ENCODE data around the gene TTC6. TPM values are rescaled to one million over a fixed set of nuclear protein-coding genes. Genes with fewer than 3 reads are reported as not detected.

TTC6 gene
- total RNA-seq, 1 donor from 2014 or later, result not detected

GRCh38 chr14:37583358-37584210 lies 11.8 kb upstream of the TTC6 start:
- DNase-seq (ENCODE audit: missing footprints) (no peak), ATAC-seq (no peak)
- intact Hi-C loops (cut with DNase I), result no loop called here

GRCh38 chr14:37584211-37585100 lies 11.0 kb upstream of the TTC6 start:
- no peak for ATAC-seq
- no peak for DNase-seq (ENCODE audit: missing footprints)
- intact Hi-C loops (cut with DNase I), result no loop called here

GRCh38 chr14:37585101-37585511 lies 10.3 kb upstream of the TTC6 start:
- DNase-seq (ENCODE audit: missing footprints) (no peak), ATAC-seq (no peak)
- intact Hi-C loops (cut with DNase I), result no loop called here

- intact Hi-C loops (cut with DNase I), result no loop called here
- DNase-seq (ENCODE audit: missing footprints) (no peak), ATAC-seq (no peak)
Observed at GRCh38 chr14:37585971-37586796, 9.2 kb upstream of the TTC6 start.

- ATAC-seq (no peak), DNase-seq (ENCODE audit: missing footprints) (no peak)
- intact Hi-C loops (cut with DNase I), result no loop called here
Observed at GRCh38 chr14:37586797-37587130, 8.7 kb upstream of the TTC6 start.

- intact Hi-C loops (cut with DNase I), result no loop called here
- no peak for DNase-seq (ENCODE audit: missing footprints)
- no peak for ATAC-seq
Observed at GRCh38 chr14:37587131-37587803, 8.2 kb upstream of the TTC6 start.

- DNase-seq (ENCODE audit: missing footprints) (no peak), ATAC-seq (no peak)
- intact Hi-C loops (cut with DNase I), result no loop called here
Observed at GRCh38 chr14:37587881-37588666, 7.4 kb upstream of the TTC6 start.

GRCh38 chr14:37588667-37588955 lies 6.8 kb upstream of the TTC6 start:
- ATAC-seq, result no peak
- intact Hi-C loops (cut with DNase I), result no loop called here
- DNase-seq (ENCODE audit: missing footprints), result no peak

GRCh38 chr14:37588956-37589714 lies 6.3 kb upstream of the TTC6 start:
- DNase-seq (ENCODE audit: missing footprints), result no peak
- no peak for ATAC-seq
- intact Hi-C loops (cut with DNase I), result no loop called here

GRCh38 chr14:37589715-37590427 lies 5.6 kb upstream of the TTC6 start:
- intact Hi-C loops (cut with DNase I), result no loop called here
- ATAC-seq (no peak), DNase-seq (ENCODE audit: missing footprints) (no peak)

GRCh38 chr14:37590428-37591139 lies 4.8 kb upstream of the TTC6 start:
- intact Hi-C loops (cut with DNase I), result no loop called here
- ATAC-seq (no peak), DNase-seq (ENCODE audit: missing footprints) (no peak)

GRCh38 chr14:37591311-37591940 lies 4.0 kb upstream of the TTC6 start:
- intact Hi-C loops (cut with DNase I), result no loop called here
- ATAC-seq (no peak), DNase-seq (ENCODE audit: missing footprints) (no peak)

GRCh38 chr14:37591941-37592481 lies 3.4 kb upstream of the TTC6 start:
- intact Hi-C loops (cut with DNase I), result no loop called here
- no peak for ATAC-seq
- no peak for DNase-seq (ENCODE audit: missing footprints)

GRCh38 chr14:37592482-37593408 lies 2.7 kb upstream of the TTC6 start:
- DNase-seq (ENCODE audit: missing footprints) (no peak), ATAC-seq (no peak)
- intact Hi-C loops (cut with DNase I), result no loop called here

All from Right ventricle myocardium inferior (tissue), 1 donor.